Endothelial cell (in vitro differentiated cells): ENCODE measurements around the gene CLIC1. TPM values are rescaled to one million over a fixed set of nuclear protein-coding genes. Genes with fewer than 3 reads are reported as not detected.

ENCODE experiments used
- DNase-seq: peaks from one replicate; pipeline ENCODE4 v3.0.0; 2021; ENCODE audit warnings: low spot score
- H3K27ac Mint-ChIP-seq: one replicate; pipeline ENCODE4 v1.8.0; 2021; ENCODE audit warnings: mixed read lengths, inconsistent platforms; ENCODE audit not compliant: unreplicated experiment
- H3K27me3 Mint-ChIP-seq: one replicate; pipeline ENCODE4 v1.8.0; 2021; ENCODE audit warnings: mild to moderate bottlenecking, moderate library complexity, mixed read lengths, inconsistent platforms; ENCODE audit not compliant: unreplicated experiment
- H3K36me3 Mint-ChIP-seq: one replicate; pipeline ENCODE4 v1.8.0; 2021; ENCODE audit warnings: mild to moderate bottlenecking, low read depth, mixed read lengths, inconsistent platforms; ENCODE audit not compliant: unreplicated experiment
- H3K4me1 Mint-ChIP-seq: one replicate; pipeline ENCODE4 v1.8.0; 2021; ENCODE audit warnings: mild to moderate bottlenecking, mixed read lengths, inconsistent platforms; ENCODE audit not compliant: unreplicated experiment
- H3K4me3 Mint-ChIP-seq: one replicate; pipeline ENCODE4 v1.8.0; 2021; ENCODE audit warnings: mild to moderate bottlenecking, mixed read lengths, inconsistent platforms; ENCODE audit not compliant: unreplicated experiment
- H3K9me3 Mint-ChIP-seq: one replicate; pipeline ENCODE4 v1.8.0; 2021; ENCODE audit warnings: mixed read lengths, inconsistent platforms; ENCODE audit not compliant: unreplicated experiment
- CTCF ChIP-seq: fragments of 200-600 bp; sonication (generic); IDR thresholded peaks from one replicate; pipeline ENCODE4 v1.5.0; 2021; ENCODE audit warnings: antibody characterized with exemption; ENCODE audit not compliant: unreplicated experiment
- total RNA-seq: library from RNA; stranded (reverse); fragmentation: NEBNext Ultra II Directional; extraction: Animal tissue kit (Norgen Biotek cat#: 25700); gene quantifications from one replicate; pipeline ENCODE4 v1.2.1, GENCODE V29; 2021; ENCODE audit not compliant: unreplicated experiment

Gene CLIC1
- total RNA-seq, 1 donor from 2014 or later = 420 TPM

GRCh38 chr6:31744422-31744821 is 8.1 kb upstream of the CLIC1 start:
- no peak for DNase-seq
- peaks cover 19% of the 10 kb centered on the region for H3K4me1 Mint-ChIP-seq
- no peak for TF ChIP-seq CTCF
- peaks cover 2% of the 10 kb centered on the region for H3K27me3 Mint-ChIP-seq
- H3K9me3 Mint-ChIP-seq = no peaks in the 10 kb centered on the region
- peak overlapping the region; percentile 6 for H3K4me3 Mint-ChIP-seq
- peaks cover 5% of the 10 kb centered on the region for H3K36me3 Mint-ChIP-seq
- H3K27ac Mint-ChIP-seq = peak overlapping the region; percentile 87

GRCh38 chr6:31742894-31743293 is 6.6 kb upstream of the CLIC1 start:
- Mint-ChIP-seq H3K9me3 (no peaks in the 10 kb centered on the region), H3K4me1 (peaks cover 34% of the 10 kb centered on the region), H3K4me3 (no peak overlapping the region), H3K27ac (no peak overlapping the region), H3K27me3 (peaks cover 5% of the 10 kb centered on the region), H3K36me3 (peaks cover 5% of the 10 kb centered on the region)
- no peak for DNase-seq
- no peak for TF ChIP-seq CTCF

GRCh38 chr6:31741815-31742214 is 5.5 kb upstream of the CLIC1 start:
- TF ChIP-seq CTCF = no peak
- peak overlapping the region; percentile 26 for H3K27ac Mint-ChIP-seq
- H3K9me3 Mint-ChIP-seq = no peaks in the 10 kb centered on the region
- no peak overlapping the region for H3K4me3 Mint-ChIP-seq
- peaks cover 41% of the 10 kb centered on the region for H3K4me1 Mint-ChIP-seq
- peaks cover 5% of the 10 kb centered on the region for H3K36me3 Mint-ChIP-seq
- peaks cover 9% of the 10 kb centered on the region for H3K27me3 Mint-ChIP-seq
- no peak for DNase-seq

GRCh38 chr6:31740397-31741223 is 4.3 kb upstream of the CLIC1 start:
- DNase-seq = no peak
- H3K27ac Mint-ChIP-seq = peak overlapping the region; percentile 48
- peak overlapping the region; percentile 95 for H3K4me3 Mint-ChIP-seq
- H3K4me1 Mint-ChIP-seq = peaks cover 50% of the 10 kb centered on the region
- peaks cover 12% of the 10 kb centered on the region for H3K27me3 Mint-ChIP-seq
- peaks cover 9% of the 10 kb centered on the region for H3K36me3 Mint-ChIP-seq
- no peak for TF ChIP-seq CTCF
- H3K9me3 Mint-ChIP-seq = no peaks in the 10 kb centered on the region
